Fibroblast of lung (primary cell): ENCODE data around the gene GABBR2. TPM values are rescaled to one million over a fixed set of nuclear protein-coding genes. Genes with fewer than 3 reads are reported as not detected.

Source experiments
- DNase-seq, 2 donors: peaks; one replicate each; pipeline versions ENCODE4 v3.0.0 to v3.0.0-alpha.2; 2010; ENCODE audit warnings: low read depth in 2 of 2
- H2AFZ ChIP-seq: 2 replicates; pipeline ENCODE4 v1.5.1; 2012; ENCODE audit warnings: low read length, control low read depth, inconsistent platforms
- H3K27ac ChIP-seq: 2 replicates; pipeline ENCODE4 v1.5.1; 2011; ENCODE audit warnings: low read length, control low read depth; ENCODE audit not compliant: insufficient read depth
- H3K27me3 ChIP-seq: 2 replicates; pipeline ENCODE4 v1.5.1; 2011; ENCODE audit warnings: mild to moderate bottlenecking, low read length; ENCODE audit not compliant: control insufficient read depth, insufficient read depth
- H3K36me3 ChIP-seq: 2 replicates; pipeline ENCODE4 v1.5.1; 2011; ENCODE audit warnings: low read length; ENCODE audit not compliant: control insufficient read depth, insufficient read depth
- H3K4me1 ChIP-seq: 2 replicates; pipeline ENCODE4 v1.5.1; 2011; ENCODE audit warnings: low read length; ENCODE audit not compliant: control insufficient read depth, insufficient read depth; ENCODE audit errors: extremely low read depth
- H3K4me2 ChIP-seq: 2 replicates; pipeline ENCODE4 v1.5.1; 2011; ENCODE audit warnings: low read length, control low read depth; ENCODE audit not compliant: insufficient read depth; ENCODE audit errors: extremely low read depth
- H3K4me3 ChIP-seq, 4 experiments: fragments of 200-600 bp in 1 of 4; sonication (generic) in 1 of 4; replicated peaks in 1 of 4; 2 replicates each; pipeline ENCODE4 v1.5.1; 2011 to 2016; ENCODE audit warnings: low read length in 4 of 4, low read depth in 3 of 4, mild to moderate bottlenecking in 3 of 4, control low read depth in 2 of 4, inconsistent platforms in 1 of 4, mixed read lengths in 1 of 4; ENCODE audit not compliant: insufficient read depth in 1 of 4; ENCODE audit errors: control extremely low read depth in 1 of 4
- H3K79me2 ChIP-seq: 2 replicates; pipeline ENCODE4 v1.5.1; 2012; ENCODE audit warnings: mild to moderate bottlenecking, low read length, inconsistent platforms; ENCODE audit not compliant: control insufficient read depth, insufficient read depth
- H3K9ac ChIP-seq: 2 replicates; pipeline ENCODE4 v1.5.1; 2011; ENCODE audit warnings: mild to moderate bottlenecking, low read length, control low read depth; ENCODE audit not compliant: insufficient read depth
- H3K9me3 ChIP-seq: 2 replicates; pipeline ENCODE4 v1.5.1; 2012; ENCODE audit warnings: low read depth, low read length; ENCODE audit not compliant: control insufficient read depth, insufficient read depth
- H4K20me1 ChIP-seq: 2 replicates; pipeline ENCODE4 v1.5.1; 2011; ENCODE audit warnings: low read length; ENCODE audit not compliant: control insufficient read depth, insufficient read depth; ENCODE audit errors: extremely low read depth
- EZH2 ChIP-seq: IDR thresholded peaks from 2 replicates; pipeline ENCODE4 v1.5.1; 2012; ENCODE audit warnings: low read length, control low read depth, mild to moderate bottlenecking; ENCODE audit errors: missing control alignments
- polyA plus RNA-seq, 2 donors: library from polyadenylated mRNA; depleted of rRNA in 1 of 2; stranded (reverse) in 1 of 2; unstranded in 1 of 2; fragments of >200 nt; gene quantifications; 2 replicates each; pipeline ENCODE4 v1.2.1, GENCODE V29; 2011 to 2012; ENCODE audit warnings: missing spikeins in 1 of 2
- total RNA-seq: library from RNA; depleted of rRNA; stranded (reverse); fragments of >200 nt; gene quantifications from 2 replicates; pipeline ENCODE4 v1.2.1, GENCODE V29; 2014
- TF ChIP-seq, protein P1 (sequence below), 2 donors: IDR thresholded peaks in 1 of 2; conservative IDR thresholded peaks in 1 of 2; 1 replicate in 1 of 2; 2 replicates in 1 of 2; pipeline ENCODE4 v1.5.1; 2011 to 2012; ENCODE audit warnings: low read length in 2 of 2, control low read depth in 1 of 2, inconsistent platforms in 1 of 2, low read depth in 1 of 2, mild to moderate bottlenecking in 1 of 2

Gene GABBR2
- total and polyA plus RNA-seq, 2 donors (not counting 1 experiment from before 2014, with no cell fraction given), result 0.32 to 0.33 TPM

DNA sequence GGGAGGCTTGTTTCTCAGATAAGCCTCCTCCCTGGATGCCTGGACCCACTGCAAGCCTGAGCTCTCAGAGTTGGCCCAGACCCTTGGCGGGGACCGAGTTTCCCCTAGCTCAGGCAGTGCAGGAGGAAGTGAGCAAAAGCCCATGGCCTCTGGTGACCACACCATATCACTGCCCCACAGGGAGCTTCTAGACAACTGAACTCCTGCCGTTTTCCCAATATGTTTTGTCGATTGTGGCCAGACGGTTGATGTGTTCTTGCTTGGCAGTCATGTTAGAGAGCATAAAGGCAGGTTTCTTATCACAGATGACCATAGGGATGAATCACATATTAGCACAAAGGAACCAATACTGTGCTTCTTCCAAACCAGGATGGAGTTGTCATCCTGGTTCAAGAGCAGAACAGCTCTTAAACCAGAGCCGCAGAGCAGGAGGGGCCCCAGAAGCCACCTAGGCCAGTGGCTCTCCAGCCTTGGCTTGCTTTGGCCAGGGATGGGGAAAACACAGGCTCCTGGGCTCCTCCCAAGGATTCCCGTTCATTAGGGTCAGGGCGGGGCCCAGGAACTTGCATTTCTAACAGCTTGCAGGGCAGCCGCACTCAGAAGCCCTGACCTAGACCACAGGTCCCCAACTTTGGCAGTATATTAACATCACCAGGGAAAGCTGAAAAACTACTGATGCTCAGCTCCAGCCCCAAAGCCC is 340.2 kb downstream of the GABBR2 start:
- Histone ChIP-seq H2AFZ (no peak overlapping the region), H3K4me3 (no peak overlapping the region), H3K27ac (no peak overlapping the region), H3K27me3 (no peaks in the 10 kb centered on the region), H3K9ac (no peak overlapping the region), H3K4me1 (no peaks in the 10 kb centered on the region), H3K4me2 (no peak overlapping the region), H3K9me3 (no peaks in the 10 kb centered on the region), H3K36me3 (no peaks in the 10 kb centered on the region), H3K79me2 (no peaks in the 10 kb centered on the region), H4K20me1 (no peaks in the 10 kb centered on the region)
- peak in 1 of 2 donors; percentile 50 for DNase-seq
- TF ChIP-seq, protein P1, sequence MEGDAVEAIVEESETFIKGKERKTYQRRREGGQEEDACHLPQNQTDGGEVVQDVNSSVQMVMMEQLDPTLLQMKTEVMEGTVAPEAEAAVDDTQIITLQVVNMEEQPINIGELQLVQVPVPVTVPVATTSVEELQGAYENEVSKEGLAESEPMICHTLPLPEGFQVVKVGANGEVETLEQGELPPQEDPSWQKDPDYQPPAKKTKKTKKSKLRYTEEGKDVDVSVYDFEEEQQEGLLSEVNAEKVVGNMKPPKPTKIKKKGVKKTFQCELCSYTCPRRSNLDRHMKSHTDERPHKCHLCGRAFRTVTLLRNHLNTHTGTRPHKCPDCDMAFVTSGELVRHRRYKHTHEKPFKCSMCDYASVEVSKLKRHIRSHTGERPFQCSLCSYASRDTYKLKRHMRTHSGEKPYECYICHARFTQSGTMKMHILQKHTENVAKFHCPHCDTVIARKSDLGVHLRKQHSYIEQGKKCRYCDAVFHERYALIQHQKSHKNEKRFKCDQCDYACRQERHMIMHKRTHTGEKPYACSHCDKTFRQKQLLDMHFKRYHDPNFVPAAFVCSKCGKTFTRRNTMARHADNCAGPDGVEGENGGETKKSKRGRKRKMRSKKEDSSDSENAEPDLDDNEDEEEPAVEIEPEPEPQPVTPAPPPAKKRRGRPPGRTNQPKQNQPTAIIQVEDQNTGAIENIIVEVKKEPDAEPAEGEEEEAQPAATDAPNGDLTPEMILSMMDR (conservative IDR thresholded peaks at IDR 0.05 in 1 of 2, IDR thresholded peaks at IDR 0.05 in 1 of 2; ENCODE audit: low read depth in 1 of 2, low read length in 2 of 2), result no peak
- no peak for TF ChIP-seq EZH2

DNA sequence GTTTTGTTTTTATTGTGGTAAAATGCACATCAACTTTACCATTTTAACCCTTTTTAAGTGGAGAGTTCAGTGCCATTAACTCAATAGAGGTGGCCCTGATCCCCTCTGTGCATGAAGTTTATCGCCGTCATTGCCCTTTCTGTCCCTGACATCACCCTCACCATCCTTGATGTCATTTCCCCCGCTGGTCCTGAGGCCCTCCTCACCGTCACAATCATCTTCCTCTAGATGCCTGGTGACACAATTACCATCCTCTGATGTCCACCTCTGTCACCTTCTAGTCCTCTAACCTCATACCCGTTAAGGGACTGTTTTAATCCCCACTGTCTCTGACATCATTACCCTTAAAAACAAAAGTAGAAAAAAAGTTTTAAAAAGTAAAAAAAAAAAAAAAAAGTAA is 340.8 kb downstream of the GABBR2 start:
- H3K27me3 ChIP-seq, result no peaks in the 10 kb centered on the region
- TF ChIP-seq, protein P1 (conservative IDR thresholded peaks at IDR 0.05 in 1 of 2, IDR thresholded peaks at IDR 0.05 in 1 of 2; ENCODE audit: low read depth in 1 of 2, low read length in 2 of 2), result no peak
- no peak for TF ChIP-seq EZH2
- H3K36me3 ChIP-seq, result no peaks in the 10 kb centered on the region
- no peaks in the 10 kb centered on the region for H3K9me3 ChIP-seq
- no peaks in the 10 kb centered on the region for H3K79me2 ChIP-seq
- H2AFZ ChIP-seq, result no peak overlapping the region
- no peaks in the 10 kb centered on the region for H3K4me1 ChIP-seq
- no peak overlapping the region for H3K9ac ChIP-seq
- no peak overlapping the region for H3K27ac ChIP-seq
- no peak for DNase-seq
- no peak overlapping the region for H3K4me2 ChIP-seq
- no peaks in the 10 kb centered on the region for H4K20me1 ChIP-seq
- H3K4me3 ChIP-seq, result no peak overlapping the region

DNA sequence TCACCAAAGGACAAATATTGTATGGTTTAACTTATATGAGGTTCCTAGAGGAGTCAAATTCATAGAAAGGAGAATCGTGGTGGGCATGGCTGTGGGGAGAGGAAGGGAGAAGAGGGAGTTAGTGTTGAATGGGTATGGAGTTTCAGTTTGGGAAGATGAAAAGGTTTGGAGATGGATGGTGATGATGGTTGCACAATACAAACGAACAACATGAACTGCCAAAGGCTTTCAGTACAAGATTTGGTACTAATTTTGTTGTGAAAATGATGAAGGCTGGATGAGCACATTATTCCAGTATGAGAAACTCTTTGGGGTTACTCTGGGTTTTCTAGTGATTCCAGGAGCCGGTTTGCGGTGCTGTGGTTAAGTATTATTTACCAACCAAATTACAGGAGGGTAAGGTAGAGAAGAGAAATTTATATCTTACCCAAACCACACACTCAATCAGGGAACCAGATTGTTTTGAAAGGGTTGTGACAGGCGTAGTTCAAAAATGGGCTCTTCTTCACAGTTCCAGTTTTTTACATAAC is 341.3 kb downstream of the GABBR2 start:
- H3K36me3 ChIP-seq, result no peaks in the 10 kb centered on the region
- H3K9ac ChIP-seq, result no peak overlapping the region
- H2AFZ ChIP-seq, result no peak overlapping the region
- no peaks in the 10 kb centered on the region for H3K27me3 ChIP-seq
- no peak overlapping the region for H3K27ac ChIP-seq
- H4K20me1 ChIP-seq, result no peaks in the 10 kb centered on the region
- no peaks in the 10 kb centered on the region for H3K4me1 ChIP-seq
- peak in 1 of 2 donors; percentile 20 for DNase-seq
- H3K9me3 ChIP-seq, result no peaks in the 10 kb centered on the region
- no peak overlapping the region for H3K4me3 ChIP-seq
- no peak overlapping the region for H3K4me2 ChIP-seq
- TF ChIP-seq EZH2, result no peak
- TF ChIP-seq, protein P1 (conservative IDR thresholded peaks at IDR 0.05 in 1 of 2, IDR thresholded peaks at IDR 0.05 in 1 of 2; ENCODE audit: low read depth in 1 of 2, low read length in 2 of 2), result no peak
- H3K79me2 ChIP-seq, result no peaks in the 10 kb centered on the region
